ENCODE data around the gene SMPD2. TPM values are rescaled to one million over a fixed set of nuclear protein-coding genes. Genes with fewer than 3 reads are reported as not detected.
A peak's percentile ranks its signal among the peaks of the same experiment; 100 is the strongest.

Gene SMPD2
- total RNA-seq, 2 donors from 2014 or later, result 21.9 to 27.5 TPM

- no peaks in the 10 kb centered on the region for H3K9me3 ChIP-seq
- DNase-seq, result peak; percentile 51
- H3K36me3 ChIP-seq, result no peaks in the 10 kb centered on the region
- no peak for TF ChIP-seq CTCF (IDR thresholded peaks at IDR 0.05)
- H3K27ac ChIP-seq, result peak overlapping the region; percentile 78
- H3K4me1 ChIP-seq, result peaks cover 16% of the 10 kb centered on the region
- H3K27me3 ChIP-seq, result no peaks in the 10 kb centered on the region
- H3K4me3 ChIP-seq, result peak overlapping the region; percentile 63
- intact Hi-C loops (cut with DNase I), result no loop called here
- peak overlapping the region; percentile 88 to 95 for H3K9ac ChIP-seq (ENCODE audit: low read depth in 2 of 2, low read length in 2 of 2)
These were observed 14.2 kb downstream of the SMPD2 start for GRCh38 chr6:109454496-109455436.

- intact Hi-C loops (cut with DNase I), result no loop called here
- Histone ChIP-seq H3K4me3 (peak within 1 kb of the TSS; percentile 63), H3K4me1 (peaks cover 16% of the 10 kb centered on the region), H3K27me3 (no peaks in the 10 kb centered on the region), H3K9ac (ENCODE audit: low read depth in 2 of 2, low read length in 2 of 2) (peak within 1 kb of the TSS; percentile 91 to 95), H3K36me3 (no peaks in the 10 kb centered on the region), H3K9me3 (no peaks in the 10 kb centered on the region), H3K27ac (peak within 1 kb of the TSS; percentile 78)
- TF ChIP-seq CTCF (IDR thresholded peaks at IDR 0.05), result no peak
- DNase-seq, result peak; percentile 90
These were observed 15.1 kb downstream of the SMPD2 start, which contains the start of gene MICAL1 for GRCh38 chr6:109455437-109456110. Gene MICAL1, minus strand, starts transcription at chr6:109455772. Its CDS starts 1,576 bp downstream, at chr6:109454196.

DNA sequence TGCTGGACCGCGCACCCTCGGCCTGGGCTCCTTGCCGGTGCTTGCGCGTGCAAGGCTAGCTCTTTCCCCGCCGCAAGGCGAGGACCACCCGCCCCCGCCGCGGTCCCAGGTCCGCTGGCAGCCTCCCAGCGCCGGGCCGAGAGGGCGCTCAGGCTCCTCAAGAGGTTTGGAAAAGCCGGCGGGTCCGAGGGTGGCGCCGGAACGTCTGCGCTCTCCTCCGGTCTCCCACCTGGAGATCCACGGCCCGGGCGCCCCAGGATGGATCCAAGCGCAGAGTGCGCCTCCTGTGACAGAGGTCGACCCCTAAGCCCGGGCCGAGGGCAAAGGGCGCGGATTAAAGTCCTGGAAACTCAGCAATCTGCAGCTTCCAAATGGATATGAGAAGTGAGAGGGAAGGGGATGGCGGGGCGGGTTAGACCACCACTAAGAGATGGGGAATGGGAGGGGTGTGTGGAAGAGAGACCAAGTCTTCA lies 15.6 kb downstream of the SMPD2 start:
- Histone ChIP-seq H3K27me3 (no peaks in the 10 kb centered on the region), H3K9me3 (no peaks in the 10 kb centered on the region), H3K27ac (peak overlapping the region; percentile 78), H3K4me1 (peaks cover 16% of the 10 kb centered on the region), H3K9ac (ENCODE audit: low read depth in 2 of 2, low read length in 2 of 2) (peak overlapping the region; percentile 88 to 91), H3K36me3 (no peaks in the 10 kb centered on the region), H3K4me3 (peak overlapping the region; percentile 63)
- intact Hi-C loops (cut with DNase I), result no loop called here
- no peak for TF ChIP-seq CTCF (IDR thresholded peaks at IDR 0.05)
- peak; percentile 55 for DNase-seq

DNA sequence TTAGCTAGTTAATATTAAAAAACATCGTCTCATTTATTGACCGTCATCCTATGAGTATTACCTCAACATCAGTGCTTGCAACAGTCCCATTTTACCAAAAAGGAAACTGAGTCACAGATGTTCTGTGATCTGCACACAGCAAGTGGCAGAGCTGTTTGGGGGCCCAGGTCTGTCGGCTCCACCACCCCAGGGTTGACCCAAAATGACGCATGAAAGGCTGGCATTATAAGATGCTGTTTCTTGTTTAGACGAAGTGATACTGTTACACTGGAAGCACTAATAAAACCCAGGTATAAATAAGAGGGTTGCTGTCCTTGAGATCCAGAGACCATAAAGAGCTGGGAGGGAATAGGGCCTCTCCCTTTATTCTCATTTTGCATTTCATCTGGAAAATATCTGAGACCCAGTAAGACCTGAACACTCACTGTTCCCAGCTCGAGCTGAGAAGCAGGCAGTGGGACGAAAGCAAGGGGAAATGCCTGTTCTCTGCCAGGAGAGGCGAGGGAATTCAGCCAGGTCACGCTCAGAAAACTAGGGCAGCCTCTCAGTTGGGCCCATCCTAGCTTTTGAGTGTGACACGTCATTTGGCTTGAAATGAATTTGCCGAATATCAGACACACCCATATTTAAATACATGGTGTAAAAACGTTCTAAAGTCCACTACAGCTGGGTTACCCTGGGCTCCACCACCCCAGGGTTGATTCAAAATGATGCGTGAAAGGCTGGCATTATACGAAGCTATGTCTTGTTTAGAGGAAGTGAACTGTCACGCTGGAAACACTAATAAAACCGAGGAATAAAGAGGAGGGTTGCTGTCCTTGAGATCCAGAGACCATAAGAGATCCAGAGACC lies 16.4 kb downstream of the SMPD2 start:
- Histone ChIP-seq H3K27me3 (no peaks in the 10 kb centered on the region), H3K36me3 (no peaks in the 10 kb centered on the region), H3K9ac (ENCODE audit: low read depth in 2 of 2, low read length in 2 of 2) (peak overlapping the region; percentile 88 to 91), H3K9me3 (no peaks in the 10 kb centered on the region), H3K4me1 (peaks cover 16% of the 10 kb centered on the region), H3K4me3 (peak overlapping the region; percentile 63), H3K27ac (peak overlapping the region; percentile 78)
- TF ChIP-seq CTCF (IDR thresholded peaks at IDR 0.05), result no peak
- intact Hi-C loops (cut with DNase I), result no loop called here
- peak; percentile 74 for DNase-seq

DNA sequence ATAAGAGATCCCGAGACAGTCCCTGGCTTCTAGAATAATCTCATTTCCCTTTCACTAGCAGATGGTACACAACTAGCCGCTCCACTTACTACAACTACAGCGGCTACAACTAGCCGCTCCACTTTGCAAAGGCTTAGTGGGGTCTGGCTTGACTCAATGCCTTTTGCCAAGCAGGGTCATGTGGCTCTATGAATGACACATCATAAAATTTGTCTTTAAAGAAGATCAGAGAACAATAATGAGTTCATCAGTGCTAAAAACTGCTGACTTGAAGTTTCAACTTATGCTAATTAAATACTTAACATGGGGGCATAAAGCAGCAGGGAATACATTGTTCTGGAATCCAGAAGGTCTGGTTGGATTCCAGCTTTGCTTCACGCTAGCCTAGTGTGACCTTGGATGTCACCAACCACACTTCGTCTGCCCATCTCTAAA lies 17.1 kb downstream of the SMPD2 start:
- intact Hi-C loops (cut with DNase I), result no loop called here
- Histone ChIP-seq H3K27ac (peak overlapping the region; percentile 78), H3K9ac (ENCODE audit: low read depth in 2 of 2, low read length in 2 of 2) (peak overlapping the region in 1 of 2 donors; percentile 46), H3K27me3 (no peaks in the 10 kb centered on the region), H3K36me3 (no peaks in the 10 kb centered on the region), H3K9me3 (no peaks in the 10 kb centered on the region), H3K4me1 (peaks cover 16% of the 10 kb centered on the region), H3K4me3 (no peak overlapping the region)
- no peak for DNase-seq
- no peak for TF ChIP-seq CTCF (IDR thresholded peaks at IDR 0.05)
